HG03103 (cell line): ENCODE results near the gene ZNF48.
A peak's percentile ranks its signal among the peaks of the same experiment; 100 is the strongest.

ENCODE experiments used
- ATAC-seq: cut with Tn5 transposase; IDR thresholded peaks from one replicate; pipeline ENCODE4 v1.9.1; 2021; ENCODE audit warnings: low read depth; ENCODE audit not compliant: unreplicated experiment

ZNF48 gene

GRCh38 chr16:30434852-30435251, 39.6 kb downstream of the ZNF48 start:
- ATAC-seq, result no peak

GRCh38 chr16:30437511-30438046, 42.4 kb downstream of the ZNF48 start:
- ATAC-seq, result no peak

GRCh38 chr16:30438835-30439234, 43.6 kb downstream of the ZNF48 start:
- ATAC-seq, result no peak

GRCh38 chr16:30439720-30440348, 44.6 kb downstream of the ZNF48 start:
- ATAC-seq, result no peak

- ATAC-seq, result no peak
Measured at GRCh38 chr16:30443631-30444030, 48.4 kb downstream of the ZNF48 start.

GRCh38 chr16:30444231-30445148, 49.3 kb downstream of the ZNF48 start:
- ATAC-seq, result no peak

- peak; percentile 17 for ATAC-seq
Measured at GRCh38 chr16:30445149-30445407, 49.9 kb downstream of the ZNF48 start.

GRCh38 chr16:30445408-30446202, 50.4 kb downstream of the ZNF48 start, which contains the start of gene SEPHS2:
TSS of gene SEPHS2 (minus strand) at chr16:30445874. CDS start at chr16:30445727, 147 bp downstream.
- peak; percentile 64 for ATAC-seq

- no peak for ATAC-seq
Measured at GRCh38 chr16:30446203-30446595, 51.0 kb downstream of the ZNF48 start.

- no peak for ATAC-seq
Measured at GRCh38 chr16:30447512-30448226, 52.4 kb downstream of the ZNF48 start.

GRCh38 chr16:30449116-30449435, 53.9 kb downstream of the ZNF48 start:
- ATAC-seq, result no peak
